Endothelial cell of umbilical vein (primary cell): Measurements from ENCODE around the gene EBI3. TPM values are rescaled to one million over a fixed set of nuclear protein-coding genes. Genes with fewer than 3 reads are reported as not detected.

Experiments
- BruUV-seq: library from RNA; stranded (reverse); fragments of 400-500 nt; replicated peaks from 2 replicates; lab custom pipeline; 2021; lab: Mats Ljungman, UMichigan
- CTCF ChIA-PET: fragments of 300-600, 350-600 bp; sonication (Branson Sonifier 250); formaldehyde crosslinking; loops from one replicate; lab custom pipeline; 2021; ENCODE audit warnings: antibody characterized with exemption, inconsistent platforms; lab: Charles Lee
- POLR2A ChIA-PET: fragments of 300-600, 350-600 bp; sonication (Branson Sonifier 250); formaldehyde crosslinking; loops from one replicate; lab custom pipeline; 2021; ENCODE audit warnings: antibody characterized with exemption, inconsistent platforms; lab: Charles Lee
- DNase-seq: peaks from one replicate; pipeline ENCODE4 v3.0.0-alpha.2; 2011; ENCODE audit warnings: low read depth, low spot score
- FAIRE-seq: peaks from 2 replicates; lab custom pipeline; 2011; peaks lifted over from hg19 to GRCh38; lab: Jason Lieb, UNC
- H2AFZ ChIP-seq: 2 replicates; pipeline ENCODE4 v1.6.0; 2012; ENCODE audit warnings: low read depth, low read length, control low read depth, inconsistent platforms
- H3K27ac ChIP-seq: 2 replicates; pipeline ENCODE4 v1.5.1; 2011; ENCODE audit warnings: low read depth, mild to moderate bottlenecking, control low read depth, low read length, moderate library complexity; ENCODE audit not compliant: insufficient read depth
- H3K27me3 ChIP-seq, 2 experiments: 2 replicates each; pipeline versions ENCODE4 v1.6.0 to v1.6.1; 2011; ENCODE audit warnings: low read length in 2 of 2, mixed read lengths in 1 of 2; ENCODE audit not compliant: control insufficient read depth in 2 of 2, insufficient read depth in 2 of 2
- H3K36me3 ChIP-seq, 2 experiments: 2 replicates in 1 of 2; 3 replicates in 1 of 2; pipeline ENCODE4 v1.5.1; 2011; ENCODE audit warnings: low read length in 2 of 2, mild to moderate bottlenecking in 1 of 2, moderate library complexity in 1 of 2; ENCODE audit not compliant: control insufficient read depth in 2 of 2, insufficient read depth in 2 of 2; ENCODE audit errors: extremely low read depth in 1 of 2
- H3K4me1 ChIP-seq: 3 replicates; pipeline ENCODE4 v1.5.1; 2011; ENCODE audit warnings: mild to moderate bottlenecking, low read length; ENCODE audit not compliant: control insufficient read depth, insufficient read depth; ENCODE audit errors: extremely low read depth
- H3K4me2 ChIP-seq: 2 replicates; pipeline ENCODE4 v1.6.1; 2011; ENCODE audit warnings: low read length, control low read depth, mixed read lengths; ENCODE audit not compliant: insufficient read depth
- H3K4me3 ChIP-seq, 3 experiments: fragments of 200-600 bp in 1 of 3; sonication (generic), shearing (Covaris generic) in 1 of 3; replicated peaks in 1 of 3; 2 replicates each; pipeline ENCODE4 v1.5.1; 2011 to 2016; ENCODE audit warnings: control low read depth in 3 of 3, low read length in 3 of 3, mild to moderate bottlenecking in 2 of 3, inconsistent platforms in 1 of 3, low read depth in 1 of 3, moderate library complexity in 1 of 3; ENCODE audit not compliant: insufficient read depth in 1 of 3
- H3K79me2 ChIP-seq: 2 replicates; pipeline ENCODE4 v1.6.0; 2012; ENCODE audit warnings: low read length, inconsistent platforms; ENCODE audit not compliant: control insufficient read depth, insufficient read depth
- H3K9ac ChIP-seq: replicated peaks from 2 replicates; pipeline ENCODE3; 2011; ENCODE audit warnings: low read length, control low read depth; ENCODE audit not compliant: insufficient read depth; ENCODE audit errors: extremely low read depth
- H3K9me1 ChIP-seq: replicated peaks from 3 replicates; pipeline ENCODE4 v1.6.0; 2011; ENCODE audit warnings: mild to moderate bottlenecking, low read length; ENCODE audit not compliant: control insufficient read depth, insufficient read depth; ENCODE audit errors: extremely low read depth
- H3K9me3 ChIP-seq: replicated peaks from 2 replicates; pipeline ENCODE4 v1.5.1; 2012; ENCODE audit warnings: low read length, inconsistent platforms; ENCODE audit not compliant: control insufficient read depth, insufficient read depth
- H4K20me1 ChIP-seq: replicated peaks from 2 replicates; pipeline ENCODE3; 2011; ENCODE audit warnings: mild to moderate bottlenecking, low read length; ENCODE audit not compliant: control insufficient read depth, insufficient read depth; ENCODE audit errors: extremely low read depth
- CTCF ChIP-seq, 2 donors: IDR thresholded peaks; 1 replicate in 1 of 2; 2 replicates in 1 of 2; pipeline ENCODE4 v1.5.1; 2011; ENCODE audit warnings: low read length in 2 of 2, mild to moderate bottlenecking in 2 of 2, moderate library complexity in 2 of 2, control low read depth in 1 of 2, inconsistent platforms in 1 of 2, low read depth in 1 of 2; ENCODE audit not compliant: insufficient read depth in 1 of 2; ENCODE audit errors: extremely low read depth in 1 of 2
- FOS ChIP-seq: IDR thresholded peaks from 2 replicates; pipeline ENCODE4 v1.6.1; 2011; ENCODE audit warnings: mild to moderate bottlenecking, low read length, moderate library complexity, borderline replicate concordance; ENCODE audit not compliant: insufficient read depth
- GATA2 ChIP-seq: IDR thresholded peaks from 2 replicates; pipeline ENCODE4 v1.7.0; 2011; ENCODE audit warnings: low read depth, mild to moderate bottlenecking, moderate library complexity, mixed read lengths, low read length; ENCODE audit not compliant: insufficient read length, insufficient read depth
- MAX ChIP-seq: IDR thresholded peaks from 2 replicates; pipeline ENCODE4 v1.6.1; 2011; ENCODE audit not compliant: insufficient read depth, insufficient read length
- MYC ChIP-seq: IDR thresholded peaks from one replicate; pipeline ENCODE4 v1.6.1; 2011; ENCODE audit warnings: mild to moderate bottlenecking, low read depth, low read length
- POLR2AphosphoS5 ChIP-seq: IDR thresholded peaks from 2 replicates; pipeline ENCODE4 v1.6.1; 2012; ENCODE audit warnings: low read depth, mild to moderate bottlenecking, control low read depth, low read length, moderate library complexity; ENCODE audit not compliant: insufficient read depth
- dilution Hi-C: fragments of 300-500 bp; cut with MboI; formaldehyde crosslinking; loops from one replicate; pipeline ENCODE4 v1.15.0; 2019; ENCODE audit warnings: low sequenced_read_pairs; ENCODE audit not compliant: extremely low pct_ligation_motif_present
- intact Hi-C: fragments of 100-400 bp; cut with micrococcal nuclease; formaldehyde crosslinking; loops from one replicate; pipeline ENCODE4 v1.10.0; 2022
- polyA plus RNA-seq, 4 experiments: library from polyadenylated mRNA; depleted of rRNA in 3 of 4; stranded (reverse) in 3 of 4; unstranded in 1 of 4; fragments of >200 nt; gene quantifications; 2 replicates each; pipeline versions ENCODE4 v1.2.1 to v1.2.3, GENCODE V29; 2011 to 2012; ENCODE audit warnings: missing spikeins in 1 of 4
- total RNA-seq: library from RNA; stranded (reverse); gene quantifications from 2 replicates; pipeline ENCODE4 v1.2.3, GENCODE V29; 2021

Gene EBI3
- total and polyA plus RNA-seq, 2 donors (not counting 3 experiments of a cell fraction or from before 2014, with no cell fraction given) = 0.29 to 1.0 TPM

GRCh38 chr19:4256563-4256962, 27.2 kb downstream of the EBI3 start:
- ChIA-PET CTCF (interaction anchor here (1.1 to 3.7 kb wide), 2 partner anchors 10 to 24 kb away, joined by 3 to 19 read pairs; no protein-coding TSS in a partner anchor), POLR2A (no interaction called here)
- no peak for DNase-seq
- Histone ChIP-seq H3K36me3 (peaks cover 10 to 33% of the 10 kb centered on the region in 2 experiments), H3K27ac (no peak overlapping the region), H3K27me3 (no peaks in the 10 kb centered on the region), H4K20me1 (no peaks in the 10 kb centered on the region), H2AFZ (no peak overlapping the region), H3K9me3 (no peaks in the 10 kb centered on the region), H3K79me2 (no peaks in the 10 kb centered on the region), H3K4me2 (no peak overlapping the region), H3K9me1 (no peaks in the 10 kb centered on the region), H3K4me3 (no peak overlapping the region), H3K4me1 (no peaks in the 10 kb centered on the region), H3K9ac (no peak overlapping the region)
- dilution Hi-C loops (no loop called here), intact Hi-C loops (no loop called here)
- TF ChIP-seq CTCF (IDR thresholded peaks at IDR 0.05; ENCODE audit: extremely low read depth in 1 of 2, insufficient read depth in 1 of 2, low read depth in 1 of 2, low read length in 2 of 2) (peak in 1 of 2 donors; percentile 12), FOS (no peak)
- no peak for FAIRE-seq
- BruUV-seq = no TSS peak

- Histone ChIP-seq H3K9me3 (no peaks in the 10 kb centered on the region), H3K9ac (no peak overlapping the region), H3K4me1 (no peaks in the 10 kb centered on the region), H2AFZ (no peak overlapping the region), H3K4me2 (no peak overlapping the region), H3K27ac (no peak overlapping the region), H4K20me1 (no peaks in the 10 kb centered on the region), H3K27me3 (no peaks in the 10 kb centered on the region), H3K79me2 (no peaks in the 10 kb centered on the region), H3K36me3 (peaks cover 10 to 33% of the 10 kb centered on the region in 2 experiments), H3K9me1 (no peaks in the 10 kb centered on the region), H3K4me3 (no peak overlapping the region)
- CTCF ChIA-PET = interaction anchor here (3.7 kb wide), 1 partner anchor 10 kb away, joined by 19 read pairs; no protein-coding TSS in a partner anchor
- dilution Hi-C loops = no loop called here
- no peak for DNase-seq
- no TSS peak for BruUV-seq
- TF ChIP-seq MYC (no peak), CTCF (IDR thresholded peaks at IDR 0.05; ENCODE audit: extremely low read depth in 1 of 2, insufficient read depth in 1 of 2, low read depth in 1 of 2, low read length in 2 of 2) (no peak), FOS (no peak), POLR2AphosphoS5 (no peak), MAX (no peak), GATA2 (no peak)
- intact Hi-C loops = no loop called here
- FAIRE-seq = no peak
- POLR2A ChIA-PET = no interaction called here
Measured at GRCh38 chr19:4257025-4257424, 27.7 kb downstream of the EBI3 start.
